Measurements from ENCODE around the gene OR4D5. TPM values are rescaled to one million over a fixed set of nuclear protein-coding genes. Genes with fewer than 3 reads are reported as not detected.

Gene OR4D5
- total RNA-seq, 1 experiment from 2014 or later: not detected

DNA sequence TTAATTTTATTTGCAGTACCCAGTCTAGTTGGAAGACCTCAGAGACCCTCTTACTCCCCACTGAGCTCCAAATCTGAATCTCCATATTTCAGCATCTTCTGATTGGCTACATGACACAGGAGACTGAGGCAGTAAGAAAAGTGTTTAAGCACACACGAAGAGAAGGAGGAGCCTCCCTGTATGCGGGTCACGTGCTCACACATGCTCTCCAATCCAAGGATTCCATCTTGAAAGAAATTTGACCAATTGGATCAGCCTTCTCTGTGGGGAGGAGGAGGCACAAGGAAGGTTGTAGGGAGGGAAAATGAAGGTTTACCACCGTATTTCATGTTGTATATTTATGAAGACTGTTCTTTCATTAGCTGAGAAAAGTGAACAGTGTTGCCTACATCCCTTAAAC is 3.0 kb downstream of the OR4D5 start:
- TF ChIP-seq, protein P1, sequence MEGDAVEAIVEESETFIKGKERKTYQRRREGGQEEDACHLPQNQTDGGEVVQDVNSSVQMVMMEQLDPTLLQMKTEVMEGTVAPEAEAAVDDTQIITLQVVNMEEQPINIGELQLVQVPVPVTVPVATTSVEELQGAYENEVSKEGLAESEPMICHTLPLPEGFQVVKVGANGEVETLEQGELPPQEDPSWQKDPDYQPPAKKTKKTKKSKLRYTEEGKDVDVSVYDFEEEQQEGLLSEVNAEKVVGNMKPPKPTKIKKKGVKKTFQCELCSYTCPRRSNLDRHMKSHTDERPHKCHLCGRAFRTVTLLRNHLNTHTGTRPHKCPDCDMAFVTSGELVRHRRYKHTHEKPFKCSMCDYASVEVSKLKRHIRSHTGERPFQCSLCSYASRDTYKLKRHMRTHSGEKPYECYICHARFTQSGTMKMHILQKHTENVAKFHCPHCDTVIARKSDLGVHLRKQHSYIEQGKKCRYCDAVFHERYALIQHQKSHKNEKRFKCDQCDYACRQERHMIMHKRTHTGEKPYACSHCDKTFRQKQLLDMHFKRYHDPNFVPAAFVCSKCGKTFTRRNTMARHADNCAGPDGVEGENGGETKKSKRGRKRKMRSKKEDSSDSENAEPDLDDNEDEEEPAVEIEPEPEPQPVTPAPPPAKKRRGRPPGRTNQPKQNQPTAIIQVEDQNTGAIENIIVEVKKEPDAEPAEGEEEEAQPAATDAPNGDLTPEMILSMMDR (IDR thresholded peaks at IDR 0.05; ENCODE audit: insufficient read depth in 1 of 2, low read depth in 1 of 2, low read length in 1 of 2, severe bottlenecking in 1 of 2, unreplicated experiment in 1 of 2): no peak
- H3K4me1 ChIP-seq: peaks cover 30% of the 10 kb centered on the region
- intact Hi-C loops (cut with micrococcal nuclease; ENCODE audit: unreplicated experiment): no loop called here
- H3K36me3 ChIP-seq (ENCODE audit: control insufficient read depth, insufficient read depth, low read length): no peaks in the 10 kb centered on the region
- no peaks in the 10 kb centered on the region for H3K27me3 ChIP-seq (replicated peaks; ENCODE audit: control insufficient read depth, insufficient read depth, low read length)
- H3K4me3 Mint-ChIP-seq (ENCODE audit: unreplicated experiment): no peak overlapping the region
- ChIA-PET CTCF (no interaction called here), POLR2A (no interaction called here)
- no peaks in the 10 kb centered on the region for H3K36me3 Mint-ChIP-seq (ENCODE audit: insufficient read depth, unreplicated experiment)
- peaks cover 1% of the 10 kb centered on the region for H3K27me3 Mint-ChIP-seq (ENCODE audit: insufficient read depth, unreplicated experiment)
- H3K4me1 Mint-ChIP-seq (ENCODE audit: low read depth, unreplicated experiment): peaks cover 12% of the 10 kb centered on the region
- no TSS peak for BruUV-seq (replicated peaks)
- H3K9me3 ChIP-seq: 0 out of 2 replicates have a peak, but pooled peaks cover 5% of the 10 kb centered on the region
- no peak overlapping the region for H3K27ac Mint-ChIP-seq (ENCODE audit: unreplicated experiment)
- no peak overlapping the region for H3K4me3 ChIP-seq (ENCODE audit: low read depth, low read length)
- no peak for DNase-seq
- H3K9me3 Mint-ChIP-seq (ENCODE audit: unreplicated experiment): peaks cover 31% of the 10 kb centered on the region

DNA sequence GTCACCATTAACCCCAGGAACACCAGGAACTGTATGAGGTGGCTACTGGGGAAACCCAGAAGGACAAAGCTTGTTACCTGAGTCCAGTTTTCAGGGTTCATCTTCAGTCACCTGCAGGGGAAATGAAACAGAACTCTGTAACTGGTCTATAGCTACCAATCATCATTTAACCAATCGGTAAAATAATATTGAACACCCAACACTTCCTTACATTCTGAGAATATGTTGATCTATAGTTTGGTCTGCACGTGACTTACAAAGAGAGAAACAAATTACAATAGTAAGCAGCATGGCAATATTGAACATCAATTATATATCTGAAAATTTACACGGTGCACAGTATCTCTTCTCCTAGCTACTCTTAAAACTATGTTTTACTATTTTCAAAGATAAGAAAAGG is 4.3 kb downstream of the OR4D5 start, which contains the start of gene OR6T1:
Gene OR6T1 (minus strand): TSS at position 101 of the 400 bp plus-strand sequence. CDS start 0 bp downstream, at position 101.
- intact Hi-C loops (cut with micrococcal nuclease; ENCODE audit: unreplicated experiment): no loop called here
- H3K9me3 ChIP-seq: 0 out of 2 replicates have a peak, but pooled peaks cover 5% of the 10 kb centered on the region
- H3K4me1 Mint-ChIP-seq (ENCODE audit: low read depth, unreplicated experiment): peaks cover 12% of the 10 kb centered on the region
- H3K36me3 ChIP-seq (ENCODE audit: control insufficient read depth, insufficient read depth, low read length): no peaks in the 10 kb centered on the region
- H3K4me1 ChIP-seq: peaks cover 34% of the 10 kb centered on the region
- peaks cover 31% of the 10 kb centered on the region for H3K9me3 Mint-ChIP-seq (ENCODE audit: unreplicated experiment)
- H3K36me3 Mint-ChIP-seq (ENCODE audit: insufficient read depth, unreplicated experiment): no peaks in the 10 kb centered on the region
- no peak within 1 kb of the TSS for H3K27ac Mint-ChIP-seq (ENCODE audit: unreplicated experiment)
- TF ChIP-seq, protein P1 (IDR thresholded peaks at IDR 0.05; ENCODE audit: insufficient read depth in 1 of 2, low read depth in 1 of 2, low read length in 1 of 2, severe bottlenecking in 1 of 2, unreplicated experiment in 1 of 2): no peak
- BruUV-seq (replicated peaks): no TSS peak
- no peak for DNase-seq
- ChIA-PET POLR2A (no interaction called here), CTCF (no interaction called here)
- no peaks in the 10 kb centered on the region for H3K27me3 Mint-ChIP-seq (ENCODE audit: insufficient read depth, unreplicated experiment)
- no peak within 1 kb of the TSS for H3K4me3 ChIP-seq (ENCODE audit: low read depth, low read length)
- no peaks in the 10 kb centered on the region for H3K27me3 ChIP-seq (replicated peaks; ENCODE audit: control insufficient read depth, insufficient read depth, low read length)
- H3K4me3 Mint-ChIP-seq (ENCODE audit: unreplicated experiment): no peak within 1 kb of the TSS

DNA sequence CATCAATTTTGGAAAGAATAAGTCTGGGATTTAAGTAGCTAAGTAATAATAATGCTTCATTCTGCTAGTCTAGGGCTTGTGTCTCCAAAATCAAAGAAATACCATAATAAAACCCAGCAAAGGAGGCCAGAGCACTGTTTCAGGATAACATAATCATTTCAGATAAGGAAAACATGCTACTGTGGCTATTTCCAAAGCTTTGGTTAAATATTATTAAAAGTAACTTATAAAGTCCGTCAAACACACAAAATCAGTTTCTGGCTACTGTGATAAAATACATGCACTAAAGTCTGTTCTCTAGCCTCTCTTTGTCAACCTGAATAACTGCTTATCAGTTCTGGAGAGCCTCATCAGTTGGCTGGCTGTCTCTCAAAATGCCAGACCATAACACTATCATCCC is 5.7 kb downstream of the OR4D5 start:
- ChIA-PET POLR2A (no interaction called here), CTCF (no interaction called here)
- Mint-ChIP-seq H3K9me3 (ENCODE audit: unreplicated experiment) (peaks cover 22% of the 10 kb centered on the region), H3K4me1 (ENCODE audit: low read depth, unreplicated experiment) (peaks cover 22% of the 10 kb centered on the region), H3K27me3 (ENCODE audit: insufficient read depth, unreplicated experiment) (no peaks in the 10 kb centered on the region), H3K4me3 (ENCODE audit: unreplicated experiment) (no peak overlapping the region), H3K36me3 (ENCODE audit: insufficient read depth, unreplicated experiment) (no peaks in the 10 kb centered on the region), H3K27ac (ENCODE audit: unreplicated experiment) (no peak overlapping the region)
- TF ChIP-seq, protein P1 (IDR thresholded peaks at IDR 0.05; ENCODE audit: insufficient read depth in 1 of 2, low read depth in 1 of 2, low read length in 1 of 2, severe bottlenecking in 1 of 2, unreplicated experiment in 1 of 2): no peak
- no peak overlapping the region for H3K4me3 ChIP-seq (ENCODE audit: low read depth, low read length)
- H3K9me3 ChIP-seq: 0 out of 2 replicates have a peak, but pooled peaks cover 5% of the 10 kb centered on the region
- H3K4me1 ChIP-seq: peaks cover 45% of the 10 kb centered on the region
- intact Hi-C loops (cut with micrococcal nuclease; ENCODE audit: unreplicated experiment): no loop called here
- no peaks in the 10 kb centered on the region for H3K36me3 ChIP-seq (ENCODE audit: control insufficient read depth, insufficient read depth, low read length)
- BruUV-seq (replicated peaks): no TSS peak
- H3K27me3 ChIP-seq (replicated peaks; ENCODE audit: control insufficient read depth, insufficient read depth, low read length): no peaks in the 10 kb centered on the region
- DNase-seq: no peak

Data from Caco-2 (cell line).